Stimulated activated CD4-positive, alpha-beta T cell treated with anti-CD3 and anti-CD28 coated beads, Interleukin-4, amount 100 ng/mL, for 1 hour (primary cell): Measurements from ENCODE around the gene FGFR1OP2.
"Not testable (repeated sequence)": the region's sequence is repeated elsewhere in the genome, so short reads cannot be mapped to it uniquely, and the experiment has no call there.

ENCODE experiments used
- DNase-seq: peaks from one replicate; pipeline ENCODE4 v3.0.0-alpha.2; 2020

Gene FGFR1OP2

DNA sequence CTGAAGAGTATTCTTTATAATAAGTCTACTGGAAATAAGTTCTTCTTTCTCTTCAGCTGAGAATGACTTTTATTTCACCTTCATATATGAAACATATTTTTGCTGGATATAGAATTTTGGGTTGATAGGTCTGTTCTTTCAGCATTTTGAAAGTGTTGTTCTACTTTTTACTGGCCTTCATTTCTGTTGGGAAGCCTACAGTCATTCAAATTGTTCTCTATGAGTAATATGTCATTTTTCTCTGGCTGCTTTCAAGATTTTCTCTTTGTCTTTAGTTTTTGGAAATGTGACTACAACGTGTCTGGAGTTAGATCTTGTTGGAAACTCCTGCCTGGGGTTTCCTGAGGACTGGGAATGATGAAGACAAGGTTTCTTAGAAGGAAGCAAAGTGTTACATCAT lies 10.0 kb downstream of the FGFR1OP2 start:
- no peak for DNase-seq

- DNase-seq = no peak
These were observed 15.2 kb downstream of the FGFR1OP2 start for GRCh38 chr12:26953447-26953846.

- DNase-seq = no peak
These were observed 15.8 kb downstream of the FGFR1OP2 start for GRCh38 chr12:26954027-26954426.

- DNase-seq = not testable (repeated sequence)
These were observed 23.1 kb downstream of the FGFR1OP2 start for GRCh38 chr12:26961391-26961790.

GRCh38 chr12:26961803-26962202 lies 23.5 kb downstream of the FGFR1OP2 start:
- DNase-seq = no peak

- DNase-seq = no peak
These were observed 25.1 kb downstream of the FGFR1OP2 start for GRCh38 chr12:26963413-26963812.

GRCh38 chr12:26966842-26967241 lies 28.6 kb downstream of the FGFR1OP2 start:
- DNase-seq = no peak

DNA sequence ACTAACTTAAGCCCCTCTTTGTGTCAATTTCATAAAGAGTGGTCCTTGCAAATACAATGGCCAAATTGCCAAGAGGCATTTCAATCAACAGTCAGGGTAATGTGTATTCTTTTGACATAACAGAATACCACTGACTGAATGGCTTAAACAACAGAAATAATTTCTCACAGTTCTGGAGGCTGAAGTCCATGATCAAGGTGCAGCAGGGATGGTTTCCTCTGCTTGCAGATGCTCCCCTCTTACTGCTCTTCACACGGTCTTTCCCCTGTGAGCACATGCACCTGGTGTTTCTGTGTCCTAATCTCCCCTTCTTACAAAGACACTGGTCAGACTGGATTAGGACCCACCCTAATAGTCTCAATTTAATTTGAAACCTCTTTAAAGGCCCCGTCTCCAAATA lies 31.9 kb downstream of the FGFR1OP2 start:
- no peak for DNase-seq

DNA sequence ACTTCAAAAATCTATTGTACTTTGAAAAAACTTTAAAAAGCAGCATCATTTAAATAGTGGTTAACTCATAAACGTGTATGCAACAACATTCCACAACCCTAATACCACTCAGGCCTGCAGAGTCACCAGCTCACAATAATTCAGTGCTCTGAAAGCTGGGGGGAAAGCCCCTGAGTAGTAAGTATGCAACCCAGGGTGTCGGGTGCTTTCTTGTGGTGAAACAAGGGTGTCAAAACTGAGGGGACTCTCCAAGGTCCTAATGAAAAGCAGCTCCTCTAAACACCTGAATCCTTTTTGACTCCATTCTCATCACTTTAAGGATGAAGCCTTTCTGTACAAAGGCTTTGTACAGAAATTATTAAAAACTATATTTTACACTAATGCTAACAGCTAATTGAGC lies 33.7 kb downstream of the FGFR1OP2 start:
- peak; percentile 47 for DNase-seq

DNA sequence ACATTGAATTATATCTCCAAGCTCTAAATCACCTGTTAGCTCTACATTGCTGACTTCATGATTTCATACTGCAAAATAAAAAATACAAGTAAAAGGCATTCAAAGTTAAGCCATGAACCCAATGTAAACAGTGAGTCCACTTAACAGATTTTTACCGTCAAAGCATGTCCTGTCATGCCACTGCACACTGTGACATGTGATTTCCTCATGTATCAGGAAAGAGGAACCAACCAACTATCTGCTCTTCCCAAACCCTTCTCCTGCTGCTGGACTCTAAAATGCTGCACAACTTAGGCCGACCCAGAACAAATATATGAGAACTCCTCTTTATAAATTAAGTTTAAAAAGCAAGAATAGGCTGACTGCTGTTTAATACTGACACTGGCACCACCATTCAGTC lies 38.4 kb downstream of the FGFR1OP2 start:
- DNase-seq = no peak

- DNase-seq = no peak
These were observed 40.5 kb downstream of the FGFR1OP2 start for GRCh38 chr12:26978801-26979200.

DNA sequence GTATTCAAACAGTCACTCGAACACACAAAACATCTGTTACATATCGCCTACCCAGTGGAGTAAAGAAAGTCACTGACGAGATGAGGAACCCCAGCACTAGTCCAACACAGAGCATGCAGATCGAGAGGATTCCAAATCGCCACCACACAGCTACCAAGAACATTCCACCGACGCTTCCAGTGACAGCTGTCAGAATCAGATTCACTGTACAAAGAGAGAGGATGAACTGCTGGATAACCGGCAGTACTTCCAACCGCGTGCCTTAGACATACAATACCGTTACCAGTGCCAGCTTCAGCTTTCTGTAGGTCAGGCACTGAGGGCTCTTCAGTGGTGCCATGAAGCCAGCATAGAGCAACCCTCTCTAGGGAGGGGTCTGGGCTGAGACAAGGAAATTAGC lies 41.5 kb downstream of the FGFR1OP2 start:
- DNase-seq = no peak

DNA sequence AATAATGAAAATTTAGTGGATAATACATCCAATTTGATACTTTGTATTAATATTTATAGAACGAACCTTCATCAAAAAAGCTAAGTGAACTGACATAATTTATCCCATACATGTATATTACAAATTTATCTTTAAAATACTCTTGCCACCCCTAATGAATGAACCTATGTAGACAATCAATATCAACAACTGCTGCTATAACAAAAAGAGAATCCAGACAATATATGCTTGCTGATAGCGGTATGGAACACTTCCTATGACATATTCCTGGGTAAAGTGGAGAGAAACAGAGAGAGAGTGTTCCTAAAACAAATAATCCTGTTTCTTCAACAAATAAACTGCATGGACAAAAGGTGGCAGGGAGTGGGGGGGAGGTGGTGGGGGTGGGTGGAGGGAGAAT lies 44.6 kb downstream of the FGFR1OP2 start:
- DNase-seq = no peak

DNA sequence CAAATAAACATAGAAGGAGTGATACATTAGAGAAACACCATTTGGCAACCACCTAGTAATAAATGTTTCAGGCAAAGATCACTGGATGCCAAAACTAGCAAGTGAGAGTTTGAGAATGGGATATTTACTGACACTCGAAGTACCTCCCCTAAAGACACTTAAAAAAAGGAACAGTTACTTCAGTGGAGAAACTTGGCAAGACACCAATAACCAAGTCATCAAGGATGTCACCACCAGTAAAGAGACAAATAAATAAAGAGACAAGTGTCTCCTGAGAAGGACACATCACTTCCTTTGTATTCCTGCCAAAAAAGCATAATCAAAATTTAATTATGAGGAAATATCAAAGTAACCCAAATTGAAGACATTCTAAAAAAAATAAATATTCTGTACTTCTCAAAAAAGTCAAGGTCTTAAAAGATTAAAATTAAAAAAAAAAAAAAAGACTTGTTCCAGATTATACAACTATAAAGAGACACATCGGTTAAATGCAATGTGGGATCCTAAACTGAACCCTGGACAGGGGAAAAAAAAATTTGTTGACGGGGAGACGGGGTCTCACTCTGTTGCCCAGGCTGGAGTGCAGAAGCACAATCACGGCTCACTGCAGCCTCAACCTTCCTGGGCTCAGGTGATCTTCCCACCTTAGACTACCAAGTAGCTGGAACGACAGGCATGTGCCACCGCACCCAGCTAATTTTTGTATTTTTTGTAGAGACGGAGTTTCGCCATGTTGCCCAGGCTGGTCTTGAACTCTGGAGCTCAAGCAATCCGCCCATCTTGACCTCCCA lies 49.6 kb downstream of the FGFR1OP2 start:
- no peak for DNase-seq

- no peak for DNase-seq
These were observed 50.4 kb downstream of the FGFR1OP2 start for GRCh38 chr12:26988703-26989102.

DNA sequence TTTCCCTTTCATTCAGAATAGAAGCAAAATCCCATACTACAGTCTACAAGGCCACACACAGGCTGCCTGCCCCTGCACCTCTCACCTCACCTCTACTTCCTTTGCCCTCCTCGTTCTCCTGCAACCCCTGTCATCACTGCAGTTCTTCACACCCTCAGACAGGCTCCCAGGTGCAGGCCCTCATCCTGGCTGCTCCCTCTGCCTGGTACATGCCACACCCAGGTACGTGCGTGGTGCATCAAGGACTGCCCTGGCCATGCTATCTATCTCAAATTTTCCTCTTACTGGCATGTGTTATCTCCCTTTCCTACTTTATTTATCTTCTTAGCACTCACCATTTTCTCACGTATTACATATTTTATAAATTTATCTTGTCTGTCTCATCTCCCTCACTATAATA lies 51.6 kb downstream of the FGFR1OP2 start:
- DNase-seq = no peak

DNA sequence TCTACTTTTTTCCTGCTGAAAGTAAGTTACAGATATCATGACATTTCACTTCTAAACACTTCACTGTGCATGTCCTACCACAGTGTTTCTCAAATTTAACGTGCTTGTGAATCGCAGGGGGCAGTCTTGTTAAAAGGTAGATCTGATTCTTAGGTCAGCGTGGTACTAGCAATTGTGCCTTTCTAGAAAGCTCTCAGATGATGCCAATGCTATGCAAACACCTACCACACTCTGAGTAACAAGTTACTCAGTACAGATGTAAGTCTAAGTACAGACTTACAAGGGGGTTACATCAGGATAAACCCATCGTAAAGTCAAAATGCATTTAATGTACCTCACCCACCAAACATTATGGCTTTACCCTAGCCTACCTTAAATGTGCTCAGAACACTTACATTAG lies 53.6 kb downstream of the FGFR1OP2 start:
- DNase-seq = no peak

- DNase-seq = no peak
These were observed 55.8 kb downstream of the FGFR1OP2 start for GRCh38 chr12:26994109-26994508.

GRCh38 chr12:26995706-26996105 lies 57.4 kb downstream of the FGFR1OP2 start:
- no peak for DNase-seq

- no peak for DNase-seq
These were observed 58.7 kb downstream of the FGFR1OP2 start for GRCh38 chr12:26997003-26997402.

DNA sequence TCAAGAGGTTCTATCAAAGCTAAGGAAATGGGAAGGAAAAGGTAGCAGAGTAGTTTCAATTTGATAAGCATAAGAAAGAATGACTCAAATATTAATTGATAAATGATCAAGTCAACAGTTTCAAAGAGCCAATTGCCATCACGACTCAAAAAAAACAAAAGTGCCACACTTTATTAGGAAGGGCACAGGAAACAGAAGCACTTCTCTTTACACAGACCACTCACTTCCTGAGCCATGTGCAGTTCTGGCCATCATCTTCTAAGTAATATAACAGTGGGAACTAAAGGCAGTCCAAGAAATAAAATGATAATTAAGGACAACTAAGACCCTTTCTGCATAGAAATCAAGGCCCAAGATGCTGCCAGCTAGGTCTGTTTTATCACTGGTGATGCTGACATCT lies 62.7 kb downstream of the FGFR1OP2 start:
- DNase-seq = no peak

- DNase-seq = no peak
These were observed 63.4 kb downstream of the FGFR1OP2 start for GRCh38 chr12:27001663-27002062.

DNA sequence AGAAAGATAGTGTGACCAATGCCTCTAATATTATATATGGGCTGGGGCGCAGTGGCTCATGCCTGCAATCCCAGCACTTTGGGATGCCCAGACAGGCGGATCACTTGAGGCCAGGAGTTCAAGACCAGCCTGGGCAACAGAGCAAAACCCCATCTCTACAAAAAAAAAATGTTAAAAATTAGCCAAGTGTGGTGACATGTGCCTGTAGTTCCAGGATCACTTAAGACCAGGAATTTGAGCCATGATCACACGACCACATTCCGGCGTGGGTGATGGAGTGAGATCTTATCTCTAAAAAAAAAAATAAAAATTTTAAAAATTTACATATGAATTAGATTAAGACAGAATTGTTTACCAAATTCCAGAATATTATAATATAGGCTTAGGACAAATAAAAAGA lies 63.9 kb downstream of the FGFR1OP2 start:
- no peak for DNase-seq

- DNase-seq = no peak
These were observed 65.4 kb downstream of the FGFR1OP2 start for GRCh38 chr12:27003421-27004381.
